Astrocyte (in vitro differentiated cells and primary cell): ENCODE results near the gene EFEMP1. TPM values are rescaled to one million over a fixed set of nuclear protein-coding genes. Genes with fewer than 3 reads are reported as not detected.

Source experiments
- DNase-seq: peaks from one replicate; pipeline ENCODE4 v3.0.0-alpha.2; 2010; ENCODE audit warnings: low read depth
- FAIRE-seq: peaks from 2 replicates; lab custom pipeline; 2011; peaks lifted over from hg19 to GRCh38; lab: Jason Lieb, UNC
- H2AFZ ChIP-seq: 2 replicates; pipeline ENCODE4 v1.6.0; 2012; ENCODE audit warnings: low read depth, low read length, inconsistent platforms
- H3K27ac ChIP-seq: 2 replicates; pipeline ENCODE4 v1.5.1; 2011; ENCODE audit warnings: low read depth, low read length, inconsistent platforms
- H3K27me3 ChIP-seq: 2 replicates; pipeline ENCODE4 v1.6.0; 2011; ENCODE audit warnings: low read length, inconsistent platforms; ENCODE audit not compliant: insufficient read depth
- H3K36me3 ChIP-seq: 2 replicates; pipeline ENCODE4 v1.5.1; 2011; ENCODE audit warnings: low read length, inconsistent platforms; ENCODE audit not compliant: insufficient read depth
- H3K4me1 ChIP-seq: 2 replicates; pipeline ENCODE4 v1.5.1; 2011; ENCODE audit warnings: low read length, inconsistent platforms; ENCODE audit not compliant: insufficient read depth
- H3K4me2 ChIP-seq: 2 replicates; pipeline ENCODE4 v1.6.0; 2012; ENCODE audit warnings: low read length, inconsistent platforms
- H3K4me3 ChIP-seq: 2 replicates; pipeline ENCODE4 v1.5.1; 2011; ENCODE audit warnings: low read depth, mild to moderate bottlenecking, low read length, inconsistent platforms; ENCODE audit not compliant: insufficient read depth
- H3K79me2 ChIP-seq: 2 replicates; pipeline ENCODE4 v1.6.0; 2012; ENCODE audit warnings: mild to moderate bottlenecking, low read length, inconsistent platforms; ENCODE audit not compliant: insufficient read depth
- H3K9ac ChIP-seq: 2 replicates; pipeline ENCODE4 v1.6.0; 2012; ENCODE audit warnings: mild to moderate bottlenecking, low read length, inconsistent platforms
- H3K9me3 ChIP-seq: 2 replicates; pipeline ENCODE4 v1.5.1; 2012; ENCODE audit warnings: low read depth, mild to moderate bottlenecking, low read length, inconsistent platforms; ENCODE audit not compliant: insufficient read depth
- H4K20me1 ChIP-seq: 2 replicates; pipeline ENCODE4 v1.6.0; 2012; ENCODE audit warnings: low read length, inconsistent platforms; ENCODE audit not compliant: insufficient read depth
- H3K27ac Mint-ChIP-seq: one replicate; pipeline ENCODE4 v1.8.0; 2021; ENCODE audit warnings: mild to moderate bottlenecking, mixed read lengths; ENCODE audit not compliant: unreplicated experiment
- H3K27me3 Mint-ChIP-seq: one replicate; pipeline ENCODE4 v1.8.0; 2021; ENCODE audit warnings: low read depth, mixed read lengths; ENCODE audit not compliant: unreplicated experiment
- H3K36me3 Mint-ChIP-seq: one replicate; pipeline ENCODE4 v1.8.0; 2021; ENCODE audit warnings: low read depth, mixed read lengths; ENCODE audit not compliant: unreplicated experiment
- H3K4me1 Mint-ChIP-seq: one replicate; pipeline ENCODE4 v1.8.0; 2021; ENCODE audit warnings: low read depth, mixed read lengths; ENCODE audit not compliant: unreplicated experiment
- H3K4me3 Mint-ChIP-seq: one replicate; pipeline ENCODE4 v1.8.0; 2021; ENCODE audit warnings: mild to moderate bottlenecking, moderate library complexity, mixed read lengths; ENCODE audit not compliant: unreplicated experiment
- H3K9me3 Mint-ChIP-seq: one replicate; pipeline ENCODE4 v1.8.0; 2021; ENCODE audit warnings: mild to moderate bottlenecking, mixed read lengths; ENCODE audit not compliant: unreplicated experiment
- EZH2 ChIP-seq: IDR thresholded peaks from 2 replicates; pipeline ENCODE4 v1.6.1; 2012; ENCODE audit warnings: mild to moderate bottlenecking, low read length, inconsistent platforms; ENCODE audit not compliant: insufficient read depth
- total RNA-seq: library from RNA; stranded (reverse); gene quantifications from 2 replicates; pipeline ENCODE4 v1.2.1, GENCODE V29; 2021
- TF ChIP-seq, protein P1 (sequence below): IDR thresholded peaks from 2 replicates; pipeline ENCODE4 v1.5.1; 2011; ENCODE audit warnings: low read depth, mild to moderate bottlenecking, inconsistent platforms, low read length, moderate library complexity; ENCODE audit not compliant: insufficient read depth

EFEMP1 gene
- total RNA-seq, 1 donor from 2014 or later, result 155 TPM

DNA sequence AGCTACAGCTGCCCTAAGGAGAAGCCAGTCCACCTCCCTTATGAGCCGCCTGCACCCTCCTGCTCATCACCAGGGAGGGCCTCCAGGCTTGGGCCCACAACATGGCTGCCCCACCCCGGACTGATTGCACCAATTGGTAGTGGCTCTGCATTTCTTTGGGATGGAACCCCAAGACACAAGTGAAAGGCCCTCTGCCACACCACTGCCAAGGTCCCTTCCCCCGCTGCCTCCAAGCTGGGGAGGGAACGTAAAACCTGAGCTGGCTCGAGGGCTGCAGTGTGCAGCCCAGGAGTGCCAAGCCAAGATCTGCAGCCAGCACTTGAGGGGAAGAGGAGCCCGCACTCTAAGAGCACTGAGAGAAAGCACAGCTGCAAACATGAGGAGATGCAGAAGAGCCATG is 97.3 kb downstream of the EFEMP1 start:
- H3K27ac ChIP-seq, result no peak overlapping the region
- H3K36me3 ChIP-seq, result no peaks in the 10 kb centered on the region
- H3K4me2 ChIP-seq, result no peak overlapping the region
- H3K9me3 ChIP-seq, result peaks cover 6% of the 10 kb centered on the region
- FAIRE-seq (no peak), DNase-seq (no peak)
- H3K4me3 ChIP-seq, result no peak overlapping the region
- H3K79me2 ChIP-seq, result no peaks in the 10 kb centered on the region
- H4K20me1 ChIP-seq, result no peaks in the 10 kb centered on the region
- H3K27me3 ChIP-seq, result no peaks in the 10 kb centered on the region
- no peaks in the 10 kb centered on the region for H3K27me3 Mint-ChIP-seq
- no peak overlapping the region for H3K4me3 Mint-ChIP-seq
- H3K4me1 ChIP-seq, result no peaks in the 10 kb centered on the region
- H3K27ac Mint-ChIP-seq, result no peak overlapping the region
- H3K4me1 Mint-ChIP-seq, result peaks cover 7% of the 10 kb centered on the region
- no peaks in the 10 kb centered on the region for H3K36me3 Mint-ChIP-seq
- no peak overlapping the region for H2AFZ ChIP-seq
- H3K9ac ChIP-seq, result no peak overlapping the region
- no peaks in the 10 kb centered on the region for H3K9me3 Mint-ChIP-seq
- TF ChIP-seq, protein P1, sequence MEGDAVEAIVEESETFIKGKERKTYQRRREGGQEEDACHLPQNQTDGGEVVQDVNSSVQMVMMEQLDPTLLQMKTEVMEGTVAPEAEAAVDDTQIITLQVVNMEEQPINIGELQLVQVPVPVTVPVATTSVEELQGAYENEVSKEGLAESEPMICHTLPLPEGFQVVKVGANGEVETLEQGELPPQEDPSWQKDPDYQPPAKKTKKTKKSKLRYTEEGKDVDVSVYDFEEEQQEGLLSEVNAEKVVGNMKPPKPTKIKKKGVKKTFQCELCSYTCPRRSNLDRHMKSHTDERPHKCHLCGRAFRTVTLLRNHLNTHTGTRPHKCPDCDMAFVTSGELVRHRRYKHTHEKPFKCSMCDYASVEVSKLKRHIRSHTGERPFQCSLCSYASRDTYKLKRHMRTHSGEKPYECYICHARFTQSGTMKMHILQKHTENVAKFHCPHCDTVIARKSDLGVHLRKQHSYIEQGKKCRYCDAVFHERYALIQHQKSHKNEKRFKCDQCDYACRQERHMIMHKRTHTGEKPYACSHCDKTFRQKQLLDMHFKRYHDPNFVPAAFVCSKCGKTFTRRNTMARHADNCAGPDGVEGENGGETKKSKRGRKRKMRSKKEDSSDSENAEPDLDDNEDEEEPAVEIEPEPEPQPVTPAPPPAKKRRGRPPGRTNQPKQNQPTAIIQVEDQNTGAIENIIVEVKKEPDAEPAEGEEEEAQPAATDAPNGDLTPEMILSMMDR, result no peak
- no peak for TF ChIP-seq EZH2

DNA sequence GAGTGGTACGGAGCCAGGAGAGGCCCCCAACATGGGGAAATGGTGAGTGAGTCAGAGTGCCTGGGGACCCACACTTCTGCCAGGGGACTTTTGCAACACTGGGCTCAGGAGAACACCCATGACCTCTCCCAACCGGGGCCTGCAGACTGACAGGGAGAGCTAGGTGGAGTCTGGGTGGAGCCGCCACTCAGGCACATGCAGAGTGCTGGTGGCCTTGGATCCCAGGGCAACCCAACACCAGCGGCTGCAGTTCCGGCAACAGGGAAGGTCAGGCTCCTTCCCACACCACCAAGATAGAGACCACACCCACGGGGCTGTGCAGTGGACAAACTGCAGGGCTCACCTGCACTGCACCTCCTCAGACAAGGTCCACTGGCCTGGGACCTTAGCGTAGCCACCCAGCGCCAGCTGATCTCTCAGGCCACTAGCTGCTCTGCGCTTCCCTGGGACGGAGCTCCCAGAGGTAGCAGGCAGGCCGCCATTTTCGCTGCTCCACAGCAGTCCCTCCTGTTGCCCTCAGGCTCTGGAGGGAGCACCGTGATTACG is 99.0 kb downstream of the EFEMP1 start:
- H3K9me3 Mint-ChIP-seq, result no peaks in the 10 kb centered on the region
- DNase-seq, result no peak
- H4K20me1 ChIP-seq, result no peaks in the 10 kb centered on the region
- H3K4me2 ChIP-seq, result no peak overlapping the region
- no peaks in the 10 kb centered on the region for H3K36me3 ChIP-seq
- no peaks in the 10 kb centered on the region for H3K27me3 Mint-ChIP-seq
- H3K4me3 ChIP-seq, result no peak overlapping the region
- TF ChIP-seq EZH2, result no peak
- TF ChIP-seq, protein P1, result no peak
- H3K27me3 ChIP-seq, result no peaks in the 10 kb centered on the region
- no peaks in the 10 kb centered on the region for H3K36me3 Mint-ChIP-seq
- H3K4me1 Mint-ChIP-seq, result peaks cover 7% of the 10 kb centered on the region
- peaks cover 6% of the 10 kb centered on the region for H3K9me3 ChIP-seq
- no peak overlapping the region for H3K9ac ChIP-seq
- no peaks in the 10 kb centered on the region for H3K4me1 ChIP-seq
- H2AFZ ChIP-seq, result no peak overlapping the region
- FAIRE-seq, result no peak
- H3K4me3 Mint-ChIP-seq, result no peak overlapping the region
- no peak overlapping the region for H3K27ac Mint-ChIP-seq
- no peaks in the 10 kb centered on the region for H3K79me2 ChIP-seq
- H3K27ac ChIP-seq, result no peak overlapping the region

Other genes with a start within 250 kb of the EFEMP1 start
- gene PNPT1, start 229.9 kb downstream of the EFEMP1 start, total RNA-seq, result 45.7 and 57.1 TPM in 2 replicates